ENCODE results near the gene ZBTB5. TPM values are rescaled to one million over a fixed set of nuclear protein-coding genes. Genes with fewer than 3 reads are reported as not detected.
"Not testable (repeated sequence)": the region's sequence is repeated elsewhere in the genome, so short reads cannot be mapped to it uniquely, and the experiment has no call there.

ZBTB5 gene
- polyA plus RNA-seq, 2 of the 4 experiments (the other 2 are of a cell fraction), result 12.4 to 18.1 TPM

DNA sequence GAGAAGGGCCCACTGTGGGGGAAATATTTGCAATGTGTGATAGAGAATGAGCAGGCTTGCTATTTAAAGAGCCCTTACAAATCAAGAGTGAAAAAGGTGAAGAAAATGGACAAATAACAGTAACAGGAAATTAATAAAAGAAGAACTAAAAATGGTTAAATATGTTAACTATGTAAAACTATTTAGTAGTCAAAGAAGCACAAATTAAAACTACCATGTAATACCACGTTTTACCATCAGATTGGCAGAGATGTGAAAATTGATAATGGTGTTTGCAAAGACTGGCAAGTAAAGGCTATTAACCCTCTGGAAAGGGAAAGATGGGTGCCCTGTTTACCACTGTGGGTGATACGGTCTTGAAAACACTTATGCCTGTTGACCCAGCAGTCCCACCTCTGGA, 65.9 kb downstream of the ZBTB5 start:
- TF ChIP-seq FOXS1 (CRISPR knock-in tag; IDR thresholded peaks at IDR 0.05), result no peak
- no peak for TF ChIP-seq NFE2L2 (conservative IDR thresholded peaks at IDR 0.05; ENCODE audit: low read length)
- TF ChIP-seq ZSCAN20 (CRISPR knock-in tag; IDR thresholded peaks at IDR 0.05), result no peak
- no peak for TF ChIP-seq GATA3 (IDR thresholded peaks at IDR 0.05; ENCODE audit: borderline replicate concordance)
- no peak for TF ChIP-seq RARB (CRISPR knock-in tag; IDR thresholded peaks at IDR 0.05)
- TF ChIP-seq CBX8 (IDR thresholded peaks at IDR 0.05), result no peak
- no peak for TF ChIP-seq RAD21 (conservative IDR thresholded peaks at IDR 0.05 in 1 of 2, IDR thresholded peaks at IDR 0.05 in 1 of 2)
- TF ChIP-seq HOXB5 (CRISPR knock-in tag; IDR thresholded peaks at IDR 0.05), result no peak
- TF ChIP-seq, protein P1, sequence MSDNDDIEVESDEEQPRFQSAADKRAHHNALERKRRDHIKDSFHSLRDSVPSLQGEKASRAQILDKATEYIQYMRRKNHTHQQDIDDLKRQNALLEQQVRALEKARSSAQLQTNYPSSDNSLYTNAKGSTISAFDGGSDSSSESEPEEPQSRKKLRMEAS (IDR thresholded peaks at IDR 0.05), result no peak
- TF ChIP-seq, protein P2, sequence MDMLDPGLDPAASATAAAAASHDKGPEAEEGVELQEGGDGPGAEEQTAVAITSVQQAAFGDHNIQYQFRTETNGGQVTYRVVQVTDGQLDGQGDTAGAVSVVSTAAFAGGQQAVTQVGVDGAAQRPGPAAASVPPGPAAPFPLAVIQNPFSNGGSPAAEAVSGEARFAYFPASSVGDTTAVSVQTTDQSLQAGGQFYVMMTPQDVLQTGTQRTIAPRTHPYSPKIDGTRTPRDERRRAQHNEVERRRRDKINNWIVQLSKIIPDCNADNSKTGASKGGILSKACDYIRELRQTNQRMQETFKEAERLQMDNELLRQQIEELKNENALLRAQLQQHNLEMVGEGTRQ (IDR thresholded peaks at IDR 0.05), result no peak
- no peak for TF ChIP-seq HDAC2 (IDR thresholded peaks at IDR 0.05)
- TF ChIP-seq JUN (IDR thresholded peaks at IDR 0.05), result no peak
- TF ChIP-seq, protein P3, sequence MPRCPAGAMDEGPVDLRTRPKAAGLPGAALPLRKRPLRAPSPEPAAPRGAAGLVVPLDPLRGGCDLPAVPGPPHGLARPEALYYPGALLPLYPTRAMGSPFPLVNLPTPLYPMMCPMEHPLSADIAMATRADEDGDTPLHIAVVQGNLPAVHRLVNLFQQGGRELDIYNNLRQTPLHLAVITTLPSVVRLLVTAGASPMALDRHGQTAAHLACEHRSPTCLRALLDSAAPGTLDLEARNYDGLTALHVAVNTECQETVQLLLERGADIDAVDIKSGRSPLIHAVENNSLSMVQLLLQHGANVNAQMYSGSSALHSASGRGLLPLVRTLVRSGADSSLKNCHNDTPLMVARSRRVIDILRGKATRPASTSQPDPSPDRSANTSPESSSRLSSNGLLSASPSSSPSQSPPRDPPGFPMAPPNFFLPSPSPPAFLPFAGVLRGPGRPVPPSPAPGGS (IDR thresholded peaks at IDR 0.05), result no peak
- TF ChIP-seq EHF (CRISPR knock-in tag; IDR thresholded peaks at IDR 0.05), result no peak
- no peak for TF ChIP-seq POLR2AphosphoS2 (conservative IDR thresholded peaks at IDR 0.05; ENCODE audit: low read length)
- TF ChIP-seq, protein P4, sequence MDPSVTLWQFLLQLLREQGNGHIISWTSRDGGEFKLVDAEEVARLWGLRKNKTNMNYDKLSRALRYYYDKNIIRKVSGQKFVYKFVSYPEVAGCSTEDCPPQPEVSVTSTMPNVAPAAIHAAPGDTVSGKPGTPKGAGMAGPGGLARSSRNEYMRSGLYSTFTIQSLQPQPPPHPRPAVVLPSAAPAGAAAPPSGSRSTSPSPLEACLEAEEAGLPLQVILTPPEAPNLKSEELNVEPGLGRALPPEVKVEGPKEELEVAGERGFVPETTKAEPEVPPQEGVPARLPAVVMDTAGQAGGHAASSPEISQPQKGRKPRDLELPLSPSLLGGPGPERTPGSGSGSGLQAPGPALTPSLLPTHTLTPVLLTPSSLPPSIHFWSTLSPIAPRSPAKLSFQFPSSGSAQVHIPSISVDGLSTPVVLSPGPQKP (IDR thresholded peaks at IDR 0.05; ENCODE audit: low read depth, low read length), result no peak
- H3K4me1 ChIP-seq, result no peaks in the 10 kb centered on the region
- H3K4me3 ChIP-seq, result no peak overlapping the region
- 53% methylated on average over 2 of the region's 2 CpGs for WGBS (ENCODE audit: missing lambda C conversion rate)
- no peak for ATAC-seq
- CTCF ChIA-PET, result interaction anchor here (0.6 to 1.8 kb wide), 7 partner anchors 12 to 1527 kb away, joined by 3 to 7 read pairs (median 3); no protein-coding TSS in a partner anchor
- no peak overlapping the region for H3K27ac ChIP-seq
- H3K9me3 ChIP-seq, result no peaks in the 10 kb centered on the region
- POLR2A ChIA-PET, result no interaction called here
- peak; percentile 13 for FAIRE-seq
- DNase-seq (ENCODE audit: low read depth in 1 of 2, low spot score in 1 of 2), result no peak
- no peak overlapping the region for H3K4me2 ChIP-seq

DNA sequence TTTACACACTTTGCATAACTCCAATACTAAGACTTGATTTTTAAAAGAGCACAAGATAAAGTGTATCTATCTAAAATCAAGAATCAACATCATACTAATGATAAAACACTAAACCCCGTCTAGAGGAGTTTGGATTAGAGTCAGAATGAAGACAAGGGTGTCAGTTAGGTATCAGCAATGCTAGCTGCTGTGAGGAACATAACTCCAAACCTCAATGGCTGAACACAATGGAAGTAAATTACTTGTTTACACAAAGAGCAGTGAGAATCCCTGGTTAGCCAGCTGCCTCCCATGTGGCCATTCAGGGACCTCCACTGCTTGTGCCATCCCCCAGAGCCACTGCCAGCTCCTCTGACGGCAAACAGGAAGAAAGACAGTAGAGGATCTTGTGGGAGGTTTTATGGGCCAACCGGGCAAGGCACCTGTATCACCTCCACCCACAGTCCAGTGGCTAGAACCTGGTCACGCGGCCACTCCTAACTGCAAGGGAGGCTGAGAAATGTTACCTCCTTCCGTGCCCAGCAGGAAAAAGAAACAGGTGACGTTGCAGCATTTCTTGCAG, 66.7 kb downstream of the ZBTB5 start:
- ATAC-seq, result no peak
- Histone ChIP-seq H3K9me3 (no peaks in the 10 kb centered on the region), H3K4me2 (no peak overlapping the region), H3K4me1 (no peaks in the 10 kb centered on the region), H3K4me3 (no peak overlapping the region), H3K27ac (no peak overlapping the region)
- ChIA-PET POLR2A (no interaction called here), CTCF (interaction anchor here (1.5 kb wide), 1 partner anchor 14 kb away, joined by 4 read pairs; no protein-coding TSS in a partner anchor)
- TF ChIP-seq KDM1A (IDR thresholded peaks at IDR 0.05; ENCODE audit: low read depth), result no peak
- FAIRE-seq, result no peak
- WGBS (ENCODE audit: missing lambda C conversion rate), result 65% methylated on average over 7 of the region's 7 CpGs
- DNase-seq (ENCODE audit: low read depth in 1 of 2, low spot score in 1 of 2), result no peak

DNA sequence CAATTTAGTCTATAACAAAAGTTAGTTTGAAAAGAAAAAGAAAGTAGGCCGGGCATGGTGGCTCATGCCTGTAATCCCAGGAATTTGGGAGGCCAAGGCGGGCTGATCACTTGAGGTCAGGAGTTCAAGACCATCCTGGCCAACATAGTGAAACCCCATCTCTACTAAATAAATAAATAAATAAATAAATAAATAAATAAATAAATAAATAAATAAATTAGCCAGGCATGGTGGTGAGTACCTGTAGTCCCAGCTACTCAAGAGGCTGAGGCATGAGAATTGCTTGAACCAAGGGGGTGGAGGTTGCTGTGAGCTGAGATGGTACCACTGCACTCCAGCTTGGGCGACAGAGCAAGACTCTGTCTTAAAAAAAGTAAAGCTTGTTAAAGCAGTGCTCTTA, 67.3 kb downstream of the ZBTB5 start:
- H3K27ac ChIP-seq; FAIRE-seq; POLR2A ChIA-PET; H3K4me1 ChIP-seq; ATAC-seq; H3K9me3 ChIP-seq; DNase-seq (ENCODE audit: low read depth in 1 of 2, low spot score in 1 of 2); H3K4me3 ChIP-seq; H3K4me2 ChIP-seq: not testable (repeated sequence)
- WGBS (ENCODE audit: missing lambda C conversion rate), result 60% methylated on average over 3 of the region's 3 CpGs
- CTCF ChIA-PET, result interaction anchor here (1.5 kb wide), 1 partner anchor 13 kb away, joined by 4 read pairs; no protein-coding TSS in a partner anchor

DNA sequence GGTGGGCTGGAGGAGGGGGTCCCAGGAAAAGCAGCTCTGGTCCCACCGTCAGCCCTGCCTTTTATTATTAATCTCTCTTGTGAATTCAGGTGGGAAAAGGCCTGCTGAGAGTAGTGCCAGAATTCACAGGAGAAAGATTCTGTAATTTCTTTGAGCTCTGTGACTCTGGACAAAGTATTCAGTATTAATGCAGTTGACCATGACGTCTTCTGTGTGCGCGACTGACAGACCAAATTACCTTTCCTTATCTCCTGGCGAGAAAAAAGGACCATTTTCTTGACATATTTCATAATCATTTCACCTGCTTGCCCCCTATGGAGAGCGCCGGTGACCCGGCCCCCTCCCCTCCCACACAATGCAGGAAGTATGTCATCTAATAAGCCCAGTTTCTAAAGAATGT, 69.6 kb downstream of the ZBTB5 start:
- Histone ChIP-seq H3K9me3 (no peaks in the 10 kb centered on the region), H3K4me1 (no peaks in the 10 kb centered on the region), H3K4me2 (no peak overlapping the region), H3K4me3 (no peak overlapping the region), H3K27ac (no peak overlapping the region)
- DNase-seq (ENCODE audit: low read depth in 1 of 2, low spot score in 1 of 2), result no peak
- no peak for ATAC-seq
- WGBS (ENCODE audit: missing lambda C conversion rate), result 65% methylated on average over 8 of the region's 8 CpGs
- POLR2A ChIA-PET, result no interaction called here
- CTCF ChIA-PET, result interaction anchor here (1.7 to 2.3 kb wide), 4 partner anchors 11 to 19 kb away, joined by 4 to 11 read pairs (median 9); no protein-coding TSS in a partner anchor
- FAIRE-seq, result no peak
- TF ChIP-seq MYC (IDR thresholded peaks at IDR 0.05; ENCODE audit: borderline replicate concordance, low read length) (no peak), POLR2A (IDR thresholded peaks at IDR 0.05; ENCODE audit: low read length) (no peak), MAFK (IDR thresholded peaks at IDR 0.05; ENCODE audit: partially characterized antibody) (no peak), MAZ (IDR thresholded peaks at IDR 0.05; ENCODE audit: borderline replicate concordance, low read depth, low read length) (no peak), JUNB (IDR thresholded peaks at IDR 0.05) (no peak), GATA3 (IDR thresholded peaks at IDR 0.05; ENCODE audit: borderline replicate concordance) (no peak), RFX5 (IDR thresholded peaks at IDR 0.05) (no peak), JUN (IDR thresholded peaks at IDR 0.05) (no peak), CHD4 (IDR thresholded peaks at IDR 0.05; ENCODE audit: borderline replicate concordance) (no peak), ZNF302 (CRISPR knock-in tag; IDR thresholded peaks at IDR 0.05) (no peak)
- TF ChIP-seq, protein P5, sequence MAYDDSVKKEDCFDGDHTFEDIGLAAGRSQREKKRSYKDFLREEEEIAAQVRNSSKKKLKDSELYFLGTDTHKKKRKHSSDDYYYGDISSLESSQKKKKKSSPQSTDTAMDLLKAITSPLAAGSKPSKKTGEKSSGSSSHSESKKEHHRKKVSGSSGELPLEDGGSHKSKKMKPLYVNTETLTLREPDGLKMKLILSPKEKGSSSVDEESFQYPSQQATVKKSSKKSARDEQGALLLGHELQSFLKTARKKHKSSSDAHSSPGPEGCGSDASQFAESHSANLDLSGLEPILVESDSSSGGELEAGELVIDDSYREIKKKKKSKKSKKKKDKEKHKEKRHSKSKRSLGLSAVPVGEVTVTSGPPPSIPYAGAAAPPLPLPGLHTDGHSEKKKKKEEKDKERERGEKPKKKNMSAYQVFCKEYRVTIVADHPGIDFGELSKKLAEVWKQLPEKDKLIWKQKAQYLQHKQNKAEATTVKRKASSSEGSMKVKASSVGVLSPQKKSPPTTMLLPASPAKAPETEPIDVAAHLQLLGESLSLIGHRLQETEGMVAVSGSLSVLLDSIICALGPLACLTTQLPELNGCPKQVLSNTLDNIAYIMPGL (CRISPR knock-in tag; IDR thresholded peaks at IDR 0.05; ENCODE audit: borderline replicate concordance), result no peak
- TF ChIP-seq, protein P6, sequence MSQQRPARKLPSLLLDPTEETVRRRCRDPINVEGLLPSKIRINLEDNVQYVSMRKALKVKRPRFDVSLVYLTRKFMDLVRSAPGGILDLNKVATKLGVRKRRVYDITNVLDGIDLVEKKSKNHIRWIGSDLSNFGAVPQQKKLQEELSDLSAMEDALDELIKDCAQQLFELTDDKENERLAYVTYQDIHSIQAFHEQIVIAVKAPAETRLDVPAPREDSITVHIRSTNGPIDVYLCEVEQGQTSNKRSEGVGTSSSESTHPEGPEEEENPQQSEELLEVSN (IDR thresholded peaks at IDR 0.05; ENCODE audit: borderline replicate concordance, low read depth), result no peak

Data from A549 (cell line).